Uterus (tissue), 2 donors: ENCODE results near the gene KRTAP10-9.
"Not testable (repeated sequence)": the region's sequence is repeated elsewhere in the genome, so short reads cannot be mapped to it uniquely, and the experiment has no call there.

Source experiments
- CTCF ChIP-seq, 4 experiments: fragments of 200-600 bp in 2 of 4; fragments of 450-650 bp in 2 of 4; sonication (generic) in 2 of 4; IDR thresholded peaks; one replicate each; pipeline ENCODE4 v1.5.1; 2016 to 2019; ENCODE audit warnings: antibody characterized with exemption in 4 of 4, mild to moderate bottlenecking in 2 of 4, moderate library complexity in 1 of 4
- POLR2A ChIP-seq, 2 donors: fragments of 450-650 bp; IDR thresholded peaks; one replicate each; pipeline ENCODE4 v1.6.1; 2016; ENCODE audit warnings: antibody characterized with exemption in 2 of 2, mild to moderate bottlenecking in 1 of 2, moderate library complexity in 1 of 2

GRCh38 chr21:44601091-44601490 lies 25.8 kb upstream of the KRTAP10-9 start:
- not testable (repeated sequence) for TF ChIP-seq CTCF, POLR2A (IDR thresholded peaks at IDR 0.05)
